Mesothelial cell of epicardium (in vitro differentiated cells): ENCODE data around the gene CTXN3. TPM values are rescaled to one million over a fixed set of nuclear protein-coding genes. Genes with fewer than 3 reads are reported as not detected.

Experiments used
- DNase-seq, 2 experiments: peaks; one replicate each; pipeline ENCODE4 v3.0.0; 2021; ENCODE audit warnings: low spot score in 2 of 2; ENCODE audit not compliant: unreplicated experiment in 2 of 2
- H3K27ac Mint-ChIP-seq: 2 replicates; pipeline ENCODE4 v1.8.0; 2021; ENCODE audit warnings: mixed read lengths
- H3K27me3 Mint-ChIP-seq: 2 replicates; pipeline ENCODE4 v1.8.0; 2021; ENCODE audit warnings: low read depth, mixed read lengths
- H3K36me3 Mint-ChIP-seq: 2 replicates; pipeline ENCODE4 v1.8.0; 2021; ENCODE audit warnings: mixed read lengths
- H3K4me1 Mint-ChIP-seq: 2 replicates; pipeline ENCODE4 v1.8.0; 2021; ENCODE audit warnings: mixed read lengths
- H3K4me3 Mint-ChIP-seq: 2 replicates; pipeline ENCODE4 v1.8.0; 2021; ENCODE audit warnings: mild to moderate bottlenecking, moderate library complexity, mixed read lengths
- H3K9me3 Mint-ChIP-seq: 2 replicates; pipeline ENCODE4 v1.8.0; 2021; ENCODE audit warnings: mixed read lengths
- CTCF ChIP-seq: fragments of 200-600 bp; sonication (generic); IDR thresholded peaks from one replicate; pipeline ENCODE4 v1.5.0; 2021; ENCODE audit warnings: antibody characterized with exemption; ENCODE audit not compliant: unreplicated experiment
- total RNA-seq: library from RNA; stranded (reverse); gene quantifications from 3 replicates; pipeline ENCODE4 v1.2.1, GENCODE V29; 2021

The CTXN3 gene
- total RNA-seq, 1 donor from 2014 or later, result not detected

GRCh38 chr5:127652952-127653611, 4.2 kb downstream of the CTXN3 start:
- Mint-ChIP-seq H3K27me3 (peaks cover 24% of the 10 kb centered on the region), H3K9me3 (no peaks in the 10 kb centered on the region), H3K27ac (no peak overlapping the region), H3K4me1 (peaks cover 6% of the 10 kb centered on the region), H3K4me3 (no peak overlapping the region), H3K36me3 (no peaks in the 10 kb centered on the region)
- no peak for TF ChIP-seq CTCF
- no peak for DNase-seq

- Mint-ChIP-seq H3K9me3 (no peaks in the 10 kb centered on the region), H3K36me3 (no peaks in the 10 kb centered on the region), H3K4me1 (peaks cover 2% of the 10 kb centered on the region), H3K4me3 (no peak overlapping the region), H3K27ac (no peak overlapping the region), H3K27me3 (peaks cover 17% of the 10 kb centered on the region)
- DNase-seq, result no peak
- TF ChIP-seq CTCF, result no peak
These were observed 7.9 kb downstream of the CTXN3 start for GRCh38 chr5:127656825-127657224.

GRCh38 chr5:127660047-127660733, 11.3 kb downstream of the CTXN3 start:
- TF ChIP-seq CTCF, result no peak
- peaks cover 2% of the 10 kb centered on the region for H3K4me1 Mint-ChIP-seq
- DNase-seq, result no peak
- no peaks in the 10 kb centered on the region for H3K9me3 Mint-ChIP-seq
- H3K27me3 Mint-ChIP-seq, result peaks cover 4% of the 10 kb centered on the region
- H3K27ac Mint-ChIP-seq, result no peak overlapping the region
- H3K36me3 Mint-ChIP-seq, result no peaks in the 10 kb centered on the region
- no peak overlapping the region for H3K4me3 Mint-ChIP-seq

- Mint-ChIP-seq H3K36me3 (no peaks in the 10 kb centered on the region), H3K4me3 (no peak overlapping the region), H3K4me1 (peaks cover 2% of the 10 kb centered on the region), H3K27me3 (no peaks in the 10 kb centered on the region), H3K27ac (no peak overlapping the region), H3K9me3 (no peaks in the 10 kb centered on the region)
- no peak for DNase-seq
- no peak for TF ChIP-seq CTCF
These were observed 15.2 kb downstream of the CTXN3 start for GRCh38 chr5:127664093-127664492.

GRCh38 chr5:127665641-127666040, 16.8 kb downstream of the CTXN3 start:
- Mint-ChIP-seq H3K27me3 (no peaks in the 10 kb centered on the region), H3K9me3 (no peaks in the 10 kb centered on the region), H3K27ac (no peak overlapping the region), H3K4me1 (no peaks in the 10 kb centered on the region), H3K4me3 (no peak overlapping the region), H3K36me3 (no peaks in the 10 kb centered on the region)
- no peak for TF ChIP-seq CTCF
- no peak for DNase-seq
